ENCODE data around the gene SRBD1.

The SRBD1 gene

GRCh38 chr2:45595721-45596435 is 15.2 kb downstream of the SRBD1 start:
- DNase-seq, result no peak

- DNase-seq, result no peak
Measured at GRCh38 chr2:45591073-45591472, 20.0 kb downstream of the SRBD1 start.

GRCh38 chr2:45588158-45588829 is 22.8 kb downstream of the SRBD1 start:
- DNase-seq, result no peak

GRCh38 chr2:45586600-45586999 is 24.5 kb downstream of the SRBD1 start:
- no peak for DNase-seq

GRCh38 chr2:45585267-45585861 is 25.7 kb downstream of the SRBD1 start:
- DNase-seq, result peak; percentile 13

- DNase-seq, result no peak
Measured at GRCh38 chr2:45583977-45584376, 27.1 kb downstream of the SRBD1 start.

- no peak for DNase-seq
Measured at GRCh38 chr2:45582522-45582921, 28.5 kb downstream of the SRBD1 start.

- DNase-seq, result no peak
Measured at GRCh38 chr2:45578056-45578843, 32.8 kb downstream of the SRBD1 start.

- DNase-seq, result no peak
Measured at GRCh38 chr2:45577441-45577840, 33.6 kb downstream of the SRBD1 start.

- no peak for DNase-seq
Measured at GRCh38 chr2:45575881-45576280, 35.2 kb downstream of the SRBD1 start.

- DNase-seq, result no peak
Measured at GRCh38 chr2:45572979-45573378, 38.1 kb downstream of the SRBD1 start.

GRCh38 chr2:45571940-45572339 is 39.1 kb downstream of the SRBD1 start:
- no peak for DNase-seq

- no peak for DNase-seq
Measured at GRCh38 chr2:45570671-45571334, 40.3 kb downstream of the SRBD1 start.

GRCh38 chr2:45568935-45569334 is 42.1 kb downstream of the SRBD1 start:
- no peak for DNase-seq

- DNase-seq, result no peak
Measured at GRCh38 chr2:45567974-45568789, 42.9 kb downstream of the SRBD1 start.

- DNase-seq, result no peak
Measured at GRCh38 chr2:45567288-45567963, 43.6 kb downstream of the SRBD1 start.

- DNase-seq, result no peak
Measured at GRCh38 chr2:45559436-45559835, 51.6 kb downstream of the SRBD1 start.

- no peak for DNase-seq
Measured at GRCh38 chr2:45554742-45555140, 56.3 kb downstream of the SRBD1 start.

GRCh38 chr2:45554073-45554741 is 56.9 kb downstream of the SRBD1 start:
- DNase-seq, result no peak

GRCh38 chr2:45551862-45552261 is 59.2 kb downstream of the SRBD1 start:
- DNase-seq, result no peak

GRCh38 chr2:45545943-45546342 is 65.1 kb downstream of the SRBD1 start:
- DNase-seq, result no peak
